MCF 10A (cell line): Measurements from ENCODE around the gene C19orf25. TPM values are rescaled to one million over a fixed set of nuclear protein-coding genes. Genes with fewer than 3 reads are reported as not detected.

Experiments used
- BruUV-seq: library from RNA; stranded (reverse); fragments of 400-500 nt; replicated peaks from 2 replicates; lab custom pipeline; 2021; lab: Mats Ljungman, UMichigan
- CTCF ChIA-PET: fragments of 300-600 bp; sonication (Branson Sonifier 250); formaldehyde crosslinking; extraction: SDS; loops from one replicate; lab custom pipeline; 2021; ENCODE audit warnings: antibody characterized with exemption, inconsistent platforms; lab: Yijun Ruan, JAX
- POLR2A ChIA-PET: fragments of 300-600, 350-650 bp; sonication (Branson Sonifier 250); formaldehyde crosslinking; extraction: SDS; loops from one replicate; lab custom pipeline; 2020; ENCODE audit warnings: antibody characterized with exemption, inconsistent platforms; lab: Yijun Ruan, JAX
- DNase-seq: peaks from one replicate; pipeline ENCODE4 v3.0.0-alpha.2; 2018; ENCODE audit not compliant: unreplicated experiment
- H3K27ac Mint-ChIP-seq: one replicate; pipeline ENCODE4 v1.8.0; 2022; ENCODE audit warnings: mild to moderate bottlenecking, low read depth, mixed read lengths; ENCODE audit not compliant: unreplicated experiment
- H3K27me3 Mint-ChIP-seq: one replicate; pipeline ENCODE4 v1.8.0; 2022; ENCODE audit warnings: mixed read lengths; ENCODE audit not compliant: insufficient read depth, unreplicated experiment
- H3K36me3 Mint-ChIP-seq: one replicate; pipeline ENCODE4 v1.8.0; 2022; ENCODE audit warnings: mild to moderate bottlenecking, moderate library complexity, mixed read lengths; ENCODE audit not compliant: insufficient read depth, unreplicated experiment
- H3K4me1 Mint-ChIP-seq: one replicate; pipeline ENCODE4 v1.8.0; 2022; ENCODE audit warnings: mixed read lengths; ENCODE audit not compliant: insufficient read depth, unreplicated experiment
- H3K4me3 Mint-ChIP-seq: one replicate; pipeline ENCODE4 v1.8.0; 2022; ENCODE audit warnings: mild to moderate bottlenecking, moderate library complexity, mixed read lengths; ENCODE audit not compliant: unreplicated experiment
- H3K9me3 Mint-ChIP-seq: one replicate; pipeline ENCODE4 v1.8.0; 2022; ENCODE audit warnings: mixed read lengths; ENCODE audit not compliant: unreplicated experiment
- intact Hi-C: fragments of 100-400 bp; cut with micrococcal nuclease; formaldehyde crosslinking; loops from 2 replicates; pipeline ENCODE4 v1.14.1; 2022
- total RNA-seq: library from RNA; stranded (reverse); gene quantifications from 2 replicates; pipeline ENCODE4 v1.2.3, GENCODE V29; 2022
- TF ChIP-seq, protein P1 (sequence below): fragments of 200-600 bp; IDR thresholded peaks from one replicate; pipeline ENCODE4 v1.8.0; 2022; ENCODE audit warnings: antibody characterized with exemption, mild to moderate bottlenecking; ENCODE audit not compliant: unreplicated experiment

Gene C19orf25
- total RNA-seq, 1 experiment from 2014 or later = 40.5 TPM

- peaks cover 36% of the 10 kb centered on the region for H3K27me3 Mint-ChIP-seq
- no peak for DNase-seq
- CTCF ChIA-PET = interaction anchor here (0.6 kb wide), 1 partner anchor 11 kb away, joined by 4 read pairs; no protein-coding TSS in a partner anchor
- H3K27ac Mint-ChIP-seq = no peak overlapping the region
- H3K9me3 Mint-ChIP-seq = no peaks in the 10 kb centered on the region
- intact Hi-C loops = no loop called here
- TF ChIP-seq, protein P1, sequence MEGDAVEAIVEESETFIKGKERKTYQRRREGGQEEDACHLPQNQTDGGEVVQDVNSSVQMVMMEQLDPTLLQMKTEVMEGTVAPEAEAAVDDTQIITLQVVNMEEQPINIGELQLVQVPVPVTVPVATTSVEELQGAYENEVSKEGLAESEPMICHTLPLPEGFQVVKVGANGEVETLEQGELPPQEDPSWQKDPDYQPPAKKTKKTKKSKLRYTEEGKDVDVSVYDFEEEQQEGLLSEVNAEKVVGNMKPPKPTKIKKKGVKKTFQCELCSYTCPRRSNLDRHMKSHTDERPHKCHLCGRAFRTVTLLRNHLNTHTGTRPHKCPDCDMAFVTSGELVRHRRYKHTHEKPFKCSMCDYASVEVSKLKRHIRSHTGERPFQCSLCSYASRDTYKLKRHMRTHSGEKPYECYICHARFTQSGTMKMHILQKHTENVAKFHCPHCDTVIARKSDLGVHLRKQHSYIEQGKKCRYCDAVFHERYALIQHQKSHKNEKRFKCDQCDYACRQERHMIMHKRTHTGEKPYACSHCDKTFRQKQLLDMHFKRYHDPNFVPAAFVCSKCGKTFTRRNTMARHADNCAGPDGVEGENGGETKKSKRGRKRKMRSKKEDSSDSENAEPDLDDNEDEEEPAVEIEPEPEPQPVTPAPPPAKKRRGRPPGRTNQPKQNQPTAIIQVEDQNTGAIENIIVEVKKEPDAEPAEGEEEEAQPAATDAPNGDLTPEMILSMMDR = no peak
- no TSS peak for BruUV-seq
- H3K4me3 Mint-ChIP-seq = no peak overlapping the region
- no peaks in the 10 kb centered on the region for H3K4me1 Mint-ChIP-seq
- POLR2A ChIA-PET = interaction anchor here (0.7 kb wide), 1 partner anchor 15 kb away, joined by 3 read pairs; no protein-coding TSS in a partner anchor
- no peaks in the 10 kb centered on the region for H3K36me3 Mint-ChIP-seq
Observed at GRCh38 chr19:1526066-1526778, 47.2 kb upstream of the C19orf25 start.

DNA sequence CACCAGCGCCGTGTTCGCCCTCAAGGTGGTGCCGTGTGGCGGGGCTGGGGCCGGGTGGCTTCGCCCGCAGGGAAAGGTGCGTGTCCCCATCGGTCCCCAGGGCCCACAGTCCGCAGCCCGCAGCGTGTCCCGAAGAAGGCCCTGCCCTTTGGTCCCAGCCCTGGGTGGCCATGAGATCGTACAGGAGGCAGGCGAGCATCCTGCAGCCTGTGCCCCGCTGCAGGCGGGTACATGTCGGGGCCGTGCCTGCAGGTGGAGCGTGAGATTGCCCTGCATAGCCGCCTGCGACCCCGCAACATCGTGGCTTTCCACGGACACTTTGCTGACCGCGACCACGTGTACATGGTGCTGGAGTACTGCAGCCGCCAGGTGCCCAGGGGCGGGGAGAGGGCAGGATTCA is 46.3 kb upstream of the C19orf25 start:
- BruUV-seq = no TSS peak
- intact Hi-C loops = no loop called here
- no peak overlapping the region for H3K27ac Mint-ChIP-seq
- H3K4me3 Mint-ChIP-seq = no peak overlapping the region
- TF ChIP-seq, protein P1 = no peak
- H3K27me3 Mint-ChIP-seq = peaks cover 36% of the 10 kb centered on the region
- no peaks in the 10 kb centered on the region for H3K36me3 Mint-ChIP-seq
- CTCF ChIA-PET = no interaction called here
- no peak for DNase-seq
- H3K4me1 Mint-ChIP-seq = no peaks in the 10 kb centered on the region
- POLR2A ChIA-PET = no interaction called here
- no peaks in the 10 kb centered on the region for H3K9me3 Mint-ChIP-seq

GRCh38 chr19:1524972-1525325 is 45.9 kb upstream of the C19orf25 start:
- Mint-ChIP-seq H3K27ac (no peak overlapping the region), H3K4me3 (no peak overlapping the region), H3K36me3 (no peaks in the 10 kb centered on the region), H3K27me3 (peaks cover 36% of the 10 kb centered on the region), H3K9me3 (no peaks in the 10 kb centered on the region), H3K4me1 (no peaks in the 10 kb centered on the region)
- DNase-seq = no peak
- BruUV-seq = no TSS peak
- ChIA-PET CTCF (interaction anchor here (0.5 kb wide), 1 partner anchor 148 kb away, joined by 7 read pairs; no protein-coding TSS in a partner anchor), POLR2A (no interaction called here)
- intact Hi-C loops = no loop called here
- TF ChIP-seq, protein P1 = no peak

GRCh38 chr19:1524287-1524971 is 45.4 kb upstream of the C19orf25 start:
- no peak overlapping the region for H3K27ac Mint-ChIP-seq
- intact Hi-C loops = no loop called here
- ChIA-PET POLR2A (no interaction called here), CTCF (interaction anchor here (0.5 kb wide), 1 partner anchor 148 kb away, joined by 7 read pairs; no protein-coding TSS in a partner anchor)
- peaks cover 36% of the 10 kb centered on the region for H3K27me3 Mint-ChIP-seq
- TF ChIP-seq, protein P1 = no peak
- no TSS peak for BruUV-seq
- DNase-seq = no peak
- H3K4me3 Mint-ChIP-seq = no peak overlapping the region
- H3K4me1 Mint-ChIP-seq = no peaks in the 10 kb centered on the region
- no peaks in the 10 kb centered on the region for H3K9me3 Mint-ChIP-seq
- H3K36me3 Mint-ChIP-seq = no peaks in the 10 kb centered on the region
